ENCODE measurements around the gene TMEM63C. TPM values are rescaled to one million over a fixed set of nuclear protein-coding genes. Genes with fewer than 3 reads are reported as not detected.

The TMEM63C gene
- total RNA-seq, 1 donor from 2014 or later = 0.35 TPM

GRCh38 chr14:77220246-77221017, 38.8 kb downstream of the TMEM63C start:
- ATAC-seq (no peak), DNase-seq (ENCODE audit: low spot score) (no peak)

- no peak for ATAC-seq
- DNase-seq (ENCODE audit: low spot score) = no peak
These were observed 39.8 kb downstream of the TMEM63C start for GRCh38 chr14:77221241-77221871.

GRCh38 chr14:77222546-77223225, 41.1 kb downstream of the TMEM63C start:
- DNase-seq (ENCODE audit: low spot score) (no peak), ATAC-seq (no peak)

- ATAC-seq (no peak), DNase-seq (ENCODE audit: low spot score) (no peak)
These were observed 42.6 kb downstream of the TMEM63C start for GRCh38 chr14:77224212-77224611.

GRCh38 chr14:77225254-77225653, 43.7 kb downstream of the TMEM63C start:
- DNase-seq (ENCODE audit: low spot score) (no peak), ATAC-seq (no peak)

- ATAC-seq = no peak
- DNase-seq (ENCODE audit: low spot score) = no peak
These were observed 44.4 kb downstream of the TMEM63C start for GRCh38 chr14:77225892-77226557.

GRCh38 chr14:77228056-77228455, 46.5 kb downstream of the TMEM63C start:
- no peak for DNase-seq (ENCODE audit: low spot score)
- no peak for ATAC-seq

- DNase-seq (ENCODE audit: low spot score) = no peak
- ATAC-seq = no peak
These were observed 49.3 kb downstream of the TMEM63C start for GRCh38 chr14:77230914-77231313.

GRCh38 chr14:77231721-77232120, 50.1 kb downstream of the TMEM63C start:
- ATAC-seq = no peak
- DNase-seq (ENCODE audit: low spot score) = no peak

- ATAC-seq = no peak
- DNase-seq (ENCODE audit: low spot score) = no peak
These were observed 55.2 kb downstream of the TMEM63C start for GRCh38 chr14:77236814-77237213.

- no peak for DNase-seq (ENCODE audit: low spot score)
These were observed 56.8 kb downstream of the TMEM63C start for GRCh38 chr14:77238356-77238755.

GRCh38 chr14:77238996-77239395, 57.4 kb downstream of the TMEM63C start:
- ATAC-seq = no peak
- DNase-seq (ENCODE audit: low spot score) = no peak

More at GRCh38 chr14:77238356-77238755, 56.8 kb downstream of the TMEM63C start:
- no peak for ATAC-seq

GRCh38 chr14:77239412-77239811, 57.8 kb downstream of the TMEM63C start:
- DNase-seq (ENCODE audit: low spot score) (no peak), ATAC-seq (no peak)

- no peak for DNase-seq (ENCODE audit: low spot score)
- ATAC-seq = no peak
These were observed 58.8 kb downstream of the TMEM63C start for GRCh38 chr14:77240336-77240915.

- DNase-seq (ENCODE audit: low spot score) = no peak
- no peak for ATAC-seq
These were observed 60.4 kb downstream of the TMEM63C start for GRCh38 chr14:77241955-77242354.

GRCh38 chr14:77242752-77243151, 61.2 kb downstream of the TMEM63C start:
- DNase-seq (ENCODE audit: low spot score) (no peak), ATAC-seq (no peak)

- ATAC-seq = no peak
- DNase-seq (ENCODE audit: low spot score) = no peak
These were observed 62.3 kb downstream of the TMEM63C start for GRCh38 chr14:77243853-77244252.

- no peak for DNase-seq (ENCODE audit: low spot score)
- no peak for ATAC-seq
These were observed 64.2 kb downstream of the TMEM63C start for GRCh38 chr14:77245820-77246219.

- ATAC-seq = no peak
- no peak for DNase-seq (ENCODE audit: low spot score)
These were observed 65.2 kb downstream of the TMEM63C start for GRCh38 chr14:77246784-77247183.

- DNase-seq (ENCODE audit: low spot score) (no peak), ATAC-seq (no peak)
These were observed 67.1 kb downstream of the TMEM63C start for GRCh38 chr14:77248666-77249065.

GRCh38 chr14:77249286-77249685, 67.7 kb downstream of the TMEM63C start:
- ATAC-seq (no peak), DNase-seq (ENCODE audit: low spot score) (no peak)
